ENCODE results near the gene CFAP126.
"Not testable (repeated sequence)": the region's sequence is repeated elsewhere in the genome, so short reads cannot be mapped to it uniquely, and the experiment has no call there.

GRCh38 chr1:161397038-161397437 is 29.4 kb upstream of the CFAP126 start:
- TF ChIP-seq ETV6 (CRISPR knock-in tag; conservative IDR thresholded peaks at IDR 0.05); POLR2A (IDR thresholded peaks at IDR 0.05; ENCODE audit: insufficient read depth in 1 of 2, low read depth in 2 of 2, low read length in 2 of 2); HDAC2 (CRISPR knock-in tag; IDR thresholded peaks at IDR 0.05); ZNF274 (CRISPR knock-in tag; IDR thresholded peaks at IDR 0.05); FOXM1 (CRISPR knock-in tag; IDR thresholded peaks at IDR 0.05); CTCF (CRISPR knock-in tag; IDR thresholded peaks at IDR 0.05); ATF3 (CRISPR knock-in tag; IDR thresholded peaks at IDR 0.05); ZZZ3 (CRISPR knock-in tag; IDR thresholded peaks at IDR 0.05; ENCODE audit: borderline replicate concordance); LCORL (IDR thresholded peaks at IDR 0.05); LCORL (CRISPR knock-in tag; IDR thresholded peaks at IDR 0.05); EZH2 (conservative IDR thresholded peaks at IDR 0.05; ENCODE audit: low read depth, low read length); YY1 (IDR thresholded peaks at IDR 0.05; ENCODE audit: insufficient read depth, insufficient replicate concordance, low read depth, low read length): not testable (repeated sequence)

All from HepG2 (cell line).